ENCODE data around the gene GRM1.

- TF ChIP-seq CTCF (IDR thresholded peaks at IDR 0.05), result no peak
- TF ChIP-seq EZH2 (IDR thresholded peaks at IDR 0.05; ENCODE audit: borderline replicate concordance, insufficient read depth, low read depth, low read length, poor library complexity, severe bottlenecking), result no peak
Observed at GRCh38 chr6:146240322-146240721, 211.5 kb downstream of the GRM1 start.

Data from B cell (primary cell).